GM13976 (cell line): ENCODE results near the gene VIPR2.
"Not testable (repeated sequence)": the region's sequence is repeated elsewhere in the genome, so short reads cannot be mapped to it uniquely, and the experiment has no call there.

ENCODE experiments used
- DNase-seq: peaks from one replicate; pipeline ENCODE4 v3.0.0; 2012; ENCODE audit warnings: low spot score
- in situ Hi-C: fragments of 300-500 bp; cut with MboI; formaldehyde crosslinking; loops from one replicate; pipeline ENCODE4 v1.12.0; 2022; ENCODE audit warnings: low sequenced_read_pairs, mixed read lengths, inconsistent platforms; ENCODE audit not compliant: unreplicated experiment
- TF ChIP-seq, protein P1 (sequence below): IDR thresholded peaks from 2 replicates; pipeline ENCODE4 v1.5.1; 2012; ENCODE audit warnings: borderline replicate concordance, mild to moderate bottlenecking; ENCODE audit not compliant: insufficient read depth; ENCODE audit errors: extremely low read depth, missing control alignments, control extremely low read depth

The VIPR2 gene

DNA sequence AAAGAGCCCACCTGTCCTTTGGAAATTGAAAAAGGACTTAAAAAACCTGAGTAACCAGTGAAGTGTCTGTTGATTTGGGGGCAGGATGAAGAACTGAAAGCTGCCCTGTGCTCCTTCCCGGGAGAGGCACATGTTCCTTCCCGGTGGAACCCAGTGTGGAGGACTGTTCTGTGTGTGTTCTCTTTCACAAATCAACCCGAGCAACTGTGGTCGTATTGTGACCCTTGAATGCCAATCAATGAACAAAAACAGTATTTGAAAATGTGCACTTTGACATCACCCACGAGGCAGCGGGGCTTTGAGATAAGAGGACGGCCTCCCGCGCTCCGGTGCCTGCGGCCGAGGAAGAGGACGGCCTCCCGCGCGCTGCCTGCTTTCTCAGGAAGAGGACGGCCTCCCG is 139.0 kb downstream of the VIPR2 start:
- DNase-seq, result no peak
- TF ChIP-seq, protein P1, sequence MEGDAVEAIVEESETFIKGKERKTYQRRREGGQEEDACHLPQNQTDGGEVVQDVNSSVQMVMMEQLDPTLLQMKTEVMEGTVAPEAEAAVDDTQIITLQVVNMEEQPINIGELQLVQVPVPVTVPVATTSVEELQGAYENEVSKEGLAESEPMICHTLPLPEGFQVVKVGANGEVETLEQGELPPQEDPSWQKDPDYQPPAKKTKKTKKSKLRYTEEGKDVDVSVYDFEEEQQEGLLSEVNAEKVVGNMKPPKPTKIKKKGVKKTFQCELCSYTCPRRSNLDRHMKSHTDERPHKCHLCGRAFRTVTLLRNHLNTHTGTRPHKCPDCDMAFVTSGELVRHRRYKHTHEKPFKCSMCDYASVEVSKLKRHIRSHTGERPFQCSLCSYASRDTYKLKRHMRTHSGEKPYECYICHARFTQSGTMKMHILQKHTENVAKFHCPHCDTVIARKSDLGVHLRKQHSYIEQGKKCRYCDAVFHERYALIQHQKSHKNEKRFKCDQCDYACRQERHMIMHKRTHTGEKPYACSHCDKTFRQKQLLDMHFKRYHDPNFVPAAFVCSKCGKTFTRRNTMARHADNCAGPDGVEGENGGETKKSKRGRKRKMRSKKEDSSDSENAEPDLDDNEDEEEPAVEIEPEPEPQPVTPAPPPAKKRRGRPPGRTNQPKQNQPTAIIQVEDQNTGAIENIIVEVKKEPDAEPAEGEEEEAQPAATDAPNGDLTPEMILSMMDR, result no peak
- in situ Hi-C loops, result no loop called here

DNA sequence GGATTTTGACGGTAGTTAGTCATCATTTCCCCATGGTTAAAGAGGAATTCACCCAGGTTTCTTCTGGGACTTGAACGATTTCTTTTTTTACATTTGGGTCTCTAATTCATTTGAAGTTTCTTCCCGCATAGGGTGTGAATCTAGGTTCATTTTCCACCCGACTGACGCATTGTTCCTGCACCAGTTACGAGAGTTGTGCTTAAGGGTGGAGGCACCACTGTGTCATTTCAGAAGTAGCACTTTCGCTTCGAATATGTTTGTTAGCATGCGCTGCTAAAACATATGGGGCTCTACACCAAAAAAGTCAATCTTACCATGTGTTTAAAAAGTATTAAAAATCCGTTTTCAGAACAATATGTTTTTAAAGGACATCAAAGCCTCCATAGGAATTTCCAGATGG is 140.3 kb downstream of the VIPR2 start:
- TF ChIP-seq, protein P1, result no peak
- in situ Hi-C loops, result no loop called here
- DNase-seq, result no peak

DNA sequence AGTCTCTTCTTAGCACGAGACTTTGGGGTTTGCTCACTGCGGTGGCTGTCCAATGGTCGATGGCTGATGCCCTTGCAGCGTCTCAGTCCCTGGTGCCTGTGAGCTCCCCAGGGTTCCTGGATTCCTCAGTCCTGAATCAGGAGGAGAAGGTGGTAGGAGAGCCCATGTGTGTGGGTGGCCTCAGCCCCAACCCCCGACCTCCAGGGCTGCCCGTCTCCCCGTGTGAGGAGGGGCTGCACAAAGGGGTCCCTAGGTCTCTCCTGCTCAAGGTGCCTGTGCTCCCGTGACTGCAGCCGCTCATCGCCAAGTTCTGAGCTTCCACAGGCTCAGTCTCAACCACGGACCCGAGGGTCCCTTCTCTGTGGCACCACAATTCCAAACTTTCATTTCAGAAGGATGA is 142.9 kb downstream of the VIPR2 start:
- in situ Hi-C loops, result no loop called here
- no peak for DNase-seq
- TF ChIP-seq, protein P1, result no peak

DNA sequence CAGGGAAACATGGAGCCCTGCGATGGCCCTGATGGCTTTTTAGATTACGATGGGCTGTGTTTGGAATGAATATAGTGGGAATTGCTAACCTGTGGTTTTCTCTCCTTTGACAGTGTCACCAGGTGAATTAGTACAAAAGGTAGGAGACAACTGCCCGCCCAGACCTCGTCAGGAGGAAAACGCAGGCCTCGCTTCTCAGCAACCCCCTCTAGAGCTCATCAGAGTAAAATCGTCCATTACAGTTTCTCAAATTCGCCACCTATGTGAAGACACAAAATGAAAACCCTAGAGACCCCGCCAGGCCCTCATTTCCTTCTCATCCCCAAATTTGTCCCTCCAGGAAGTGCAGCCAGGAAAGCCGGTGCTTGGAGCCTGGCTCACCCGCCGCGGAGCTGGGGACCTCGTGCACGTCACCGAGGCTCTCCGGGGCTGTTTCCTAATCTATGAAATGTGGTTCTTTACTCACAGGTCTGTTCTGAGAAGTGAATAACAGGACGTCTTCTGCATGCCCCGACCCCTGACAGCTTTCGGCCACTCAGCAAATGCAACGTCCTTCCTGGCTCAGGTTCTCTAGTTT is 143.7 kb downstream of the VIPR2 start:
- no peak for DNase-seq

DNA sequence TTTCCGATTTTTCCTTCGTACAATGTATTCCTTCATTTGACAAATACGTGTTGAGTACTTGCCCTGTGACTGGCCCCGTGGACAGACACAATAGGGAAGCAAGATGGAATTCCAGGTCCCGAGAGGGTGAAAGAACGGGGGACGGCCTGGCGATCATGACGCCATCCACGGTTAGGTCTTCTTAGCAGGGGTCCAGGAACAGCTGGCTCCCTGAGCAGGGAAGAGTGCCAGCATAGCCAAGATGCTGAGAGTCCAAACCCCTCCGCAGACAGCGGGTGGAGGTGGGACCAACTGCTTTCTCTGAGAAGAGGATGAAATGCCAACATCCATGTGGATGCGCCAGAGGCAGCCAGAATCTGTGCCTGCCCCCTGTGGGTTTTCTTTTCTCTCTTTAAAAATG is 144.6 kb downstream of the VIPR2 start:
- in situ Hi-C loops, result no loop called here
- TF ChIP-seq, protein P1, result no peak
- DNase-seq, result no peak

More for the DNA sequence above, 143.7 kb downstream of the VIPR2 start:
- TF ChIP-seq, protein P1, result no peak
- in situ Hi-C loops, result no loop called here

DNA sequence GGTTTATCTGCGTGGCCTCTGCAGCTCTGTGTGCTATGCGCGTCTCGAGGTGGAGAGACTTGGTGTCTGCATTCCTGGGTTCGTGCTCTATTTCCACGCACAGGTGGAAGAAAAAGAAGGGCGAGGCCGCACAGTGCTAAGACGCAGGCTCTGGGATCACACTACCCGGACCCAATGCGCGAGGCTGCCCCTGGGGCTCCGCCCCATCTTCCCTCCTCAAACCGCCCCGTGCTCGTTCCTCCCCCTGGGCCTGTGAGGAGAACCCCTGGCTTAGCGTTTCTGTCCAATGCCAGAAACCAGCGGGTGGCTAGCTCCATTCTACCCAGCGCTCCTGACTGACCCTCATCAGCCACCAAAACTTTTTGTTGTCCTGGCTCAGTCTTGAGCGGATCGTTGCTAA is 145.2 kb downstream of the VIPR2 start:
- no peak for DNase-seq
- in situ Hi-C loops, result no loop called here

DNA sequence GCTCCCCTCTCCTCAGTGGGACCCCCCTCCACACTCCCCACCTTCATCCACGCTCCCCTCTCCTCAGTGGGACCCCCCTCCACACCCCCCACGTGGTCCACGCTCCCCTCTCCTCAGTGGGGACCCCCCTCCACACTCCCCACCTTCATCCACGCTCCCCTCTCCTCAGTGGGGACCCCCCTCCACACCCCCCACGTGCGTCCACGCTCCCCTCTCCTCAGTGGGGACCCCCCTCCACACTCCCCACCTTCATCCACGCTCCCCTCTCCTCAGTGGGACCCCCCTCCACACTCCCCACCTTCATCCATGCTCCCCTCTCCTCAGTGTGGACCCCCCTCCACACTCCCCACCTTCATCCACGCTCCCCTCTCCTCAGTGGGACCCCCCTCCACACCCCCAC is 146.4 kb downstream of the VIPR2 start:
- DNase-seq, in situ Hi-C loops: not testable (repeated sequence)

More for the DNA sequence above, 145.2 kb downstream of the VIPR2 start:
- TF ChIP-seq, protein P1, result no peak
